Nephron progenitor cell (in vitro differentiated cells): ENCODE results near the gene PSTPIP1.
A peak's percentile ranks its signal among the peaks of the same experiment; 100 is the strongest.

Experiments
- DNase-seq: peaks from one replicate; pipeline ENCODE4 v3.0.0; 2021
- H3K27ac Mint-ChIP-seq: 2 replicates; pipeline ENCODE4 v1.8.0; 2021; ENCODE audit warnings: mild to moderate bottlenecking, moderate library complexity, mixed read lengths
- H3K27me3 Mint-ChIP-seq: 2 replicates; pipeline ENCODE4 v1.8.0; 2021; ENCODE audit warnings: mild to moderate bottlenecking, low read depth, mixed read lengths; ENCODE audit not compliant: poor library complexity
- H3K36me3 Mint-ChIP-seq: 2 replicates; pipeline ENCODE4 v1.8.0; 2021; ENCODE audit warnings: low read depth, mixed read lengths
- H3K4me1 Mint-ChIP-seq: 2 replicates; pipeline ENCODE4 v1.8.0; 2021; ENCODE audit warnings: mixed read lengths
- H3K4me3 Mint-ChIP-seq: 2 replicates; pipeline ENCODE4 v1.8.0; 2021; ENCODE audit warnings: mild to moderate bottlenecking, moderate library complexity, mixed read lengths
- H3K9me3 Mint-ChIP-seq: 2 replicates; pipeline ENCODE4 v1.8.0; 2021; ENCODE audit warnings: mild to moderate bottlenecking, moderate library complexity, mixed read lengths
- CTCF ChIP-seq: fragments of 200-600 bp; sonication (generic); IDR thresholded peaks from 2 replicates; pipeline ENCODE4 v1.5.0; 2021; ENCODE audit warnings: antibody characterized with exemption

Gene PSTPIP1

GRCh38 chr15:76967067-76967466 lies 27.9 kb upstream of the PSTPIP1 start:
- no peak overlapping the region for H3K4me3 Mint-ChIP-seq
- DNase-seq = no peak
- H3K4me1 Mint-ChIP-seq = peaks cover 41% of the 10 kb centered on the region
- no peaks in the 10 kb centered on the region for H3K36me3 Mint-ChIP-seq
- no peak overlapping the region for H3K27ac Mint-ChIP-seq
- TF ChIP-seq CTCF = no peak
- peaks cover 20% of the 10 kb centered on the region for H3K27me3 Mint-ChIP-seq
- H3K9me3 Mint-ChIP-seq = no peaks in the 10 kb centered on the region

- Mint-ChIP-seq H3K4me1 (peaks cover 34% of the 10 kb centered on the region), H3K4me3 (no peak overlapping the region), H3K36me3 (no peaks in the 10 kb centered on the region), H3K27ac (no peak overlapping the region), H3K9me3 (no peaks in the 10 kb centered on the region), H3K27me3 (peaks cover 20% of the 10 kb centered on the region)
- TF ChIP-seq CTCF = no peak
- no peak for DNase-seq
These were observed 26.6 kb upstream of the PSTPIP1 start for GRCh38 chr15:76968306-76968705.

- DNase-seq = no peak
- Mint-ChIP-seq H3K4me3 (no peak overlapping the region), H3K27me3 (peaks cover 17% of the 10 kb centered on the region), H3K27ac (no peak overlapping the region), H3K36me3 (peaks cover under 1% of the 10 kb centered on the region), H3K9me3 (peaks cover 4% of the 10 kb centered on the region), H3K4me1 (no peaks in the 10 kb centered on the region)
- TF ChIP-seq CTCF = no peak
These were observed 22.3 kb upstream of the PSTPIP1 start for GRCh38 chr15:76972389-76973361.

GRCh38 chr15:76973362-76973743 lies 21.6 kb upstream of the PSTPIP1 start:
- peaks cover 3% of the 10 kb centered on the region for H3K36me3 Mint-ChIP-seq
- H3K4me3 Mint-ChIP-seq = no peak overlapping the region
- peak; percentile 71 for TF ChIP-seq CTCF
- no peaks in the 10 kb centered on the region for H3K4me1 Mint-ChIP-seq
- H3K27me3 Mint-ChIP-seq = peaks cover 17% of the 10 kb centered on the region
- no peak overlapping the region for H3K27ac Mint-ChIP-seq
- peak; percentile 66 for DNase-seq
- H3K9me3 Mint-ChIP-seq = peaks cover 11% of the 10 kb centered on the region

- Mint-ChIP-seq H3K36me3 (peaks cover 3% of the 10 kb centered on the region), H3K27me3 (peaks cover 14% of the 10 kb centered on the region), H3K4me1 (no peaks in the 10 kb centered on the region), H3K4me3 (no peak overlapping the region), H3K9me3 (peaks cover 15% of the 10 kb centered on the region), H3K27ac (no peak overlapping the region)
- DNase-seq = no peak
- TF ChIP-seq CTCF = no peak
These were observed 21.0 kb upstream of the PSTPIP1 start for GRCh38 chr15:76973906-76974305.
